HFF-Myc (cell line): ENCODE results near the gene PTPRN2.
"Not testable (repeated sequence)": the region's sequence is repeated elsewhere in the genome, so short reads cannot be mapped to it uniquely, and the experiment has no call there.

ENCODE experiments used
- DNase-seq: peaks from one replicate; pipeline ENCODE4 v3.0.0-alpha.2; 2011; ENCODE audit warnings: low read depth; ENCODE audit errors: extremely low read depth
- H3K4me3 ChIP-seq: replicated peaks from 2 replicates; pipeline ENCODE4 v1.5.1; 2011; ENCODE audit warnings: low read depth, mild to moderate bottlenecking, control low read depth, low read length
- TF ChIP-seq, protein P1 (sequence below): IDR thresholded peaks from 2 replicates; pipeline ENCODE4 v1.5.1; 2012; ENCODE audit warnings: mild to moderate bottlenecking, low read depth, low read length, control low read depth; ENCODE audit errors: missing control alignments

The PTPRN2 gene

GRCh38 chr7:158535079-158535478 is 52.5 kb downstream of the PTPRN2 start:
- no peak for DNase-seq
- TF ChIP-seq, protein P1, sequence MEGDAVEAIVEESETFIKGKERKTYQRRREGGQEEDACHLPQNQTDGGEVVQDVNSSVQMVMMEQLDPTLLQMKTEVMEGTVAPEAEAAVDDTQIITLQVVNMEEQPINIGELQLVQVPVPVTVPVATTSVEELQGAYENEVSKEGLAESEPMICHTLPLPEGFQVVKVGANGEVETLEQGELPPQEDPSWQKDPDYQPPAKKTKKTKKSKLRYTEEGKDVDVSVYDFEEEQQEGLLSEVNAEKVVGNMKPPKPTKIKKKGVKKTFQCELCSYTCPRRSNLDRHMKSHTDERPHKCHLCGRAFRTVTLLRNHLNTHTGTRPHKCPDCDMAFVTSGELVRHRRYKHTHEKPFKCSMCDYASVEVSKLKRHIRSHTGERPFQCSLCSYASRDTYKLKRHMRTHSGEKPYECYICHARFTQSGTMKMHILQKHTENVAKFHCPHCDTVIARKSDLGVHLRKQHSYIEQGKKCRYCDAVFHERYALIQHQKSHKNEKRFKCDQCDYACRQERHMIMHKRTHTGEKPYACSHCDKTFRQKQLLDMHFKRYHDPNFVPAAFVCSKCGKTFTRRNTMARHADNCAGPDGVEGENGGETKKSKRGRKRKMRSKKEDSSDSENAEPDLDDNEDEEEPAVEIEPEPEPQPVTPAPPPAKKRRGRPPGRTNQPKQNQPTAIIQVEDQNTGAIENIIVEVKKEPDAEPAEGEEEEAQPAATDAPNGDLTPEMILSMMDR: no peak
- no peak overlapping the region for H3K4me3 ChIP-seq

- TF ChIP-seq, protein P1: no peak
- no peak overlapping the region for H3K4me3 ChIP-seq
- DNase-seq: no peak
Measured at GRCh38 chr7:158534598-158534997, 53.0 kb downstream of the PTPRN2 start.

DNA sequence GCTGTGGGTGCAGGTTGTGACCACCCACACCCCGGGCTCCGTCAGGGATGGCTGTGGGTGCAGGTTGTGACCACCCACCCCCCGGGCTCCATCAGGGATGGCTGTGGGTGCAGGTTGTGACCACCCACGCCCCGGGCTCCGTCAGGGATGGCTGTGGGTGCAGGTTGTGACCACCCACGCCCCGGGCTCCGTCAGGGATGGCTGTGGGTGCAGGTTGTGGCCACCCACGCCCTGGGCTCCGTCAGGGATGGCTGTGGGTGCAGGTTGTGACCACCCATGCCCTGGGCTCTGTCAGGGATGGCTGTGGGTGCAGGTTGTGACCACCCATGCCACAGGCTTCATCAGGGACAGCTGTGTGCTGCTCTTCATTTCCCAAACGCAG is 53.5 kb downstream of the PTPRN2 start:
- DNase-seq, H3K4me3 ChIP-seq: not testable (repeated sequence)

- TF ChIP-seq, protein P1: no peak
- no peak overlapping the region for H3K4me3 ChIP-seq
- no peak for DNase-seq
Measured at GRCh38 chr7:158533386-158534133, 54.1 kb downstream of the PTPRN2 start.

DNA sequence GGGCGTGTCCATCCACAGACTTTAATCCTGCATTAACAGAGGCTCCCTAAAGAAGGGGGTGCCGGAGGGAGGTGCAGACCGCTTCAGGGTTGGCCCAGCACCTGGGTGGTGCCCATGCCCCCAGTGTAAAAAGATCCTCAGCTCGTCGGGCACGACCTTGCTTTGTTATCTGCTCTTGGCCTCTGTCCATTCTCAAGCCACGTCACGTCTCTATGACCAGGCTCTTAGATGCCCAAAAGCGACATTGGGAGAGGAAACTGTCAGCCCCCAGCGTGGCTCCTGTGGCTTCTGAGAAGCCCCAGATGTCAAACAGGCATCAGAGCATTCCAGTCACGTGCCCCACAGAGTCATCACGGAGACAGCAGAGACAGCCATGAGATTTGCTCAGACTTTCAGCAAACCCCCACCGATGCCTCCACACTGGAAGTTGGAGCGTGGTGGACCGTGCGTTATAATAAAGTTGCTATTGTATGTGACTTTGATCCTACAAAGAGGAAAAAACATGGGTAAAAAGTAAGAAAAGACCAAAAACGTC is 55.5 kb downstream of the PTPRN2 start:
- no peak for DNase-seq
- TF ChIP-seq, protein P1: no peak
- H3K4me3 ChIP-seq: no peak overlapping the region

- no peak for DNase-seq
- no peak overlapping the region for H3K4me3 ChIP-seq
- TF ChIP-seq, protein P1: no peak
Measured at GRCh38 chr7:158531661-158532060, 56.0 kb downstream of the PTPRN2 start.

- no peak for DNase-seq
- TF ChIP-seq, protein P1: no peak
- H3K4me3 ChIP-seq: no peak overlapping the region
Measured at GRCh38 chr7:158530800-158531609, 56.6 kb downstream of the PTPRN2 start.
